SK-N-SH treated with all-trans-retinoic acid at 6 μM for 48 hours (cell line): Measurements from ENCODE around the gene ITGB2.

Experiments used
- ATAC-seq: fragments of 200-7000 bp; cut with Tn5 transposase; 3 replicates; pipeline ENCODE4 v1.9.1; 2020; ENCODE audit warnings: mild to moderate bottlenecking, moderate library complexity
- BACH2 ChIP-seq: fragments of 250-450 bp; sonication (Bioruptor Pico); IDR thresholded peaks from 2 replicates; pipeline ENCODE4 v1.9.0; 2021; ENCODE audit warnings: mild to moderate bottlenecking, borderline replicate concordance
- CREB5 ChIP-seq: fragments of 250-450 bp; sonication (Bioruptor Pico); IDR thresholded peaks from 2 replicates; pipeline ENCODE4 v1.5.1; 2020; ENCODE audit warnings: low read depth, mild to moderate bottlenecking, moderate library complexity
- CSDC2 ChIP-seq: fragments of 250-450 bp; sonication (Bioruptor Pico); IDR thresholded peaks from 2 replicates; pipeline ENCODE4 v1.5.0; 2020; ENCODE audit warnings: mild to moderate bottlenecking, moderate library complexity
- CSRNP3 ChIP-seq: fragments of 250-450 bp; sonication (Bioruptor Pico); IDR thresholded peaks from 2 replicates; pipeline ENCODE4 v1.5.1; 2021; ENCODE audit warnings: mild to moderate bottlenecking, moderate library complexity
- ESRRG ChIP-seq: fragments of 250-450 bp; sonication (Bioruptor Pico); IDR thresholded peaks from 2 replicates; pipeline ENCODE4 v1.6.1; 2021; ENCODE audit warnings: mild to moderate bottlenecking
- GLIS3 ChIP-seq: fragments of 250-450 bp; sonication (Bioruptor Pico); IDR thresholded peaks from 2 replicates; pipeline ENCODE4 v1.5.0; 2020; ENCODE audit warnings: mild to moderate bottlenecking, moderate library complexity
- ISL1 ChIP-seq: fragments of 250-450 bp; sonication (Bioruptor Pico); IDR thresholded peaks from 2 replicates; pipeline ENCODE4 v2.1.2; 2022; ENCODE audit warnings: mild to moderate bottlenecking, moderate library complexity
- OSR1 ChIP-seq: fragments of 250-450 bp; sonication (Bioruptor Pico); IDR thresholded peaks from 2 replicates; pipeline ENCODE4 v1.8.0; 2022; ENCODE audit warnings: moderate library complexity, mild to moderate bottlenecking, inconsistent platforms
- PATZ1 ChIP-seq: fragments of 250-450 bp; sonication (Bioruptor Pico); IDR thresholded peaks from 2 replicates; pipeline ENCODE4 v1.8.0; 2020; ENCODE audit warnings: mild to moderate bottlenecking, moderate library complexity, borderline replicate concordance
- POU6F1 ChIP-seq: fragments of 250-450 bp; sonication (Bioruptor Pico); IDR thresholded peaks from 2 replicates; pipeline ENCODE4 v1.8.0; 2021; ENCODE audit warnings: low read depth, mild to moderate bottlenecking, moderate library complexity, borderline replicate concordance
- PPARA ChIP-seq: fragments of 250-450 bp; sonication (Bioruptor Pico); IDR thresholded peaks from 2 replicates; pipeline ENCODE4 v1.5.0; 2020; ENCODE audit warnings: mild to moderate bottlenecking, borderline replicate concordance
- RARB ChIP-seq: fragments of 250-450 bp; sonication (Bioruptor Pico); IDR thresholded peaks from 2 replicates; pipeline ENCODE4 v1.8.0; 2021; ENCODE audit warnings: mild to moderate bottlenecking, moderate library complexity
- SNAI2 ChIP-seq: fragments of 250-450 bp; sonication (Bioruptor Pico); IDR thresholded peaks from 2 replicates; pipeline ENCODE4 v1.5.0; 2020; ENCODE audit warnings: mild to moderate bottlenecking, moderate library complexity
- TCF4 ChIP-seq: fragments of 250-450 bp; sonication (Bioruptor Pico); IDR thresholded peaks from 2 replicates; pipeline ENCODE4 v1.8.0; 2021; ENCODE audit warnings: mild to moderate bottlenecking, moderate library complexity, borderline replicate concordance
- TOX ChIP-seq: fragments of 250-450 bp; sonication (Bioruptor Pico); IDR thresholded peaks from 2 replicates; pipeline ENCODE4 v1.8.0; 2021; ENCODE audit warnings: mild to moderate bottlenecking, moderate library complexity, borderline replicate concordance
- TSHZ2 ChIP-seq: fragments of 250-450 bp; sonication (Bioruptor Pico); IDR thresholded peaks from 2 replicates; pipeline ENCODE4 v1.5.0; 2020; ENCODE audit warnings: mild to moderate bottlenecking, moderate library complexity
- ZC3H10 ChIP-seq: fragments of 250-450 bp; sonication (Bioruptor Pico); IDR thresholded peaks from 2 replicates; pipeline ENCODE4 v1.5.1; 2021; ENCODE audit warnings: mild to moderate bottlenecking, moderate library complexity
- ZFP3 ChIP-seq: fragments of 250-450 bp; sonication (Bioruptor Pico); IDR thresholded peaks from 2 replicates; pipeline ENCODE4 v1.5.0; 2020; ENCODE audit warnings: mild to moderate bottlenecking, moderate library complexity
- ZFP30 ChIP-seq: fragments of 450-650 bp; formaldehyde crosslinking; IDR thresholded peaks from 2 replicates; pipeline ENCODE4 v1.5.0; 2022; ENCODE audit warnings: mild to moderate bottlenecking, moderate library complexity
- ZNF565 ChIP-seq: fragments of 450-650 bp; formaldehyde crosslinking; conservative IDR thresholded peaks from 2 replicates; pipeline ENCODE4 v1.5.0; 2020; ENCODE audit warnings: low read depth, mild to moderate bottlenecking, moderate library complexity
- ZNF70 ChIP-seq: fragments of 450-650 bp; formaldehyde crosslinking; IDR thresholded peaks from 2 replicates; pipeline ENCODE4 v1.5.0; 2020; ENCODE audit warnings: mild to moderate bottlenecking, moderate library complexity
- ZNF8 ChIP-seq: fragments of 450-650 bp; formaldehyde crosslinking; IDR thresholded peaks from 2 replicates; pipeline ENCODE4 v1.5.0; 2020; ENCODE audit warnings: mild to moderate bottlenecking, moderate library complexity

The ITGB2 gene

GRCh38 chr21:44890338-44890931, 30.3 kb downstream of the ITGB2 start:
- TF ChIP-seq ZFP30 (CRISPR knock-in tag) (no peak), SNAI2 (no peak), OSR1 (no peak), RARB (no peak), PATZ1 (CRISPR knock-in tag) (no peak), POU6F1 (CRISPR knock-in tag) (no peak), ZNF8 (CRISPR knock-in tag) (no peak), TCF4 (CRISPR knock-in tag) (no peak), ZNF70 (CRISPR knock-in tag) (no peak), GLIS3 (CRISPR knock-in tag) (no peak), CREB5 (CRISPR knock-in tag) (no peak), CSDC2 (CRISPR knock-in tag) (no peak), ZC3H10 (CRISPR knock-in tag) (no peak), ESRRG (CRISPR knock-in tag) (no peak), BACH2 (CRISPR knock-in tag) (no peak), ZFP3 (CRISPR knock-in tag) (no peak)
- ATAC-seq: no peak

GRCh38 chr21:44889625-44890337, 30.9 kb downstream of the ITGB2 start:
- TF ChIP-seq CSRNP3 (CRISPR knock-in tag) (no peak), BACH2 (CRISPR knock-in tag) (no peak), ZFP30 (CRISPR knock-in tag) (no peak), SNAI2 (no peak), ZNF8 (CRISPR knock-in tag) (no peak), GLIS3 (CRISPR knock-in tag) (no peak), ZC3H10 (CRISPR knock-in tag) (no peak), ZFP3 (CRISPR knock-in tag) (no peak), ZNF565 (CRISPR knock-in tag) (no peak), TSHZ2 (CRISPR knock-in tag) (no peak), TCF4 (CRISPR knock-in tag) (no peak), PATZ1 (CRISPR knock-in tag) (no peak), PPARA (CRISPR knock-in tag) (no peak), CSDC2 (CRISPR knock-in tag) (no peak), ISL1 (CRISPR knock-in tag) (no peak), OSR1 (no peak), RARB (no peak), TOX (CRISPR knock-in tag) (no peak)

More at GRCh38 chr21:44889625-44890337, 30.9 kb downstream of the ITGB2 start:
- ATAC-seq: no peak
